Measurements from ENCODE around the gene UFD1.
A peak's percentile ranks its signal among the peaks of the same experiment; 100 is the strongest.

Gene UFD1

GRCh38 chr22:19496324-19496630 is 17.3 kb upstream of the UFD1 start:
- no peak for DNase-seq (ENCODE audit: low spot score)

- no peak for DNase-seq (ENCODE audit: low spot score)
Measured at GRCh38 chr22:19495562-19496323, 16.8 kb upstream of the UFD1 start.

- no peak for DNase-seq (ENCODE audit: low spot score)
Measured at GRCh38 chr22:19494676-19495173, 15.7 kb upstream of the UFD1 start.

GRCh38 chr22:19494001-19494560 is 15.1 kb upstream of the UFD1 start:
- no peak for DNase-seq (ENCODE audit: low spot score)

- no peak for DNase-seq (ENCODE audit: low spot score)
Measured at GRCh38 chr22:19492504-19493174, 13.6 kb upstream of the UFD1 start.

- DNase-seq (ENCODE audit: low spot score): no peak
Measured at GRCh38 chr22:19490628-19491230, 11.7 kb upstream of the UFD1 start.

- DNase-seq (ENCODE audit: low spot score): no peak
Measured at GRCh38 chr22:19488884-19489843, 10.2 kb upstream of the UFD1 start.

- DNase-seq (ENCODE audit: low spot score): no peak
Measured at GRCh38 chr22:19488285-19488684, 9.3 kb upstream of the UFD1 start.

- DNase-seq (ENCODE audit: low spot score): no peak
Measured at GRCh38 chr22:19483481-19484244, 4.7 kb upstream of the UFD1 start.

GRCh38 chr22:19482297-19482696 is 3.3 kb upstream of the UFD1 start:
- DNase-seq (ENCODE audit: low spot score): no peak

- DNase-seq (ENCODE audit: low spot score): no peak
Measured at GRCh38 chr22:19480789-19481188, 1.8 kb upstream of the UFD1 start.

GRCh38 chr22:19480173-19480568 is 1.2 kb upstream of the UFD1 start:
- no peak for DNase-seq (ENCODE audit: low spot score)

GRCh38 chr22:19479355-19480172 is 571 bp upstream of the UFD1 start, which contains the start of gene CDC45:
TSS of gene CDC45 (plus strand) at chr22:19479920. CDS start at chr22:19479969, 49 bp downstream.
- peak; percentile 98 for DNase-seq (ENCODE audit: low spot score)

- DNase-seq (ENCODE audit: low spot score): peak; percentile 18
Measured at GRCh38 chr22:19478045-19478900, 720 bp downstream of the UFD1 start.

GRCh38 chr22:19477321-19478044 is 1.5 kb downstream of the UFD1 start:
- DNase-seq (ENCODE audit: low spot score): no peak

- no peak for DNase-seq (ENCODE audit: low spot score)
Measured at GRCh38 chr22:19476023-19476422, 3.0 kb downstream of the UFD1 start.

- DNase-seq (ENCODE audit: low spot score): no peak
Measured at GRCh38 chr22:19473578-19473977, 5.4 kb downstream of the UFD1 start.

- no peak for DNase-seq (ENCODE audit: low spot score)
Measured at GRCh38 chr22:19472233-19472632, 6.8 kb downstream of the UFD1 start.

Data from SK-N-DZ (cell line).